ENCODE data around the gene ETDA. TPM values are rescaled to one million over a fixed set of nuclear protein-coding genes. Genes with fewer than 3 reads are reported as not detected.

The ETDA gene
- not detected in 2 replicates for total RNA-seq

DNA sequence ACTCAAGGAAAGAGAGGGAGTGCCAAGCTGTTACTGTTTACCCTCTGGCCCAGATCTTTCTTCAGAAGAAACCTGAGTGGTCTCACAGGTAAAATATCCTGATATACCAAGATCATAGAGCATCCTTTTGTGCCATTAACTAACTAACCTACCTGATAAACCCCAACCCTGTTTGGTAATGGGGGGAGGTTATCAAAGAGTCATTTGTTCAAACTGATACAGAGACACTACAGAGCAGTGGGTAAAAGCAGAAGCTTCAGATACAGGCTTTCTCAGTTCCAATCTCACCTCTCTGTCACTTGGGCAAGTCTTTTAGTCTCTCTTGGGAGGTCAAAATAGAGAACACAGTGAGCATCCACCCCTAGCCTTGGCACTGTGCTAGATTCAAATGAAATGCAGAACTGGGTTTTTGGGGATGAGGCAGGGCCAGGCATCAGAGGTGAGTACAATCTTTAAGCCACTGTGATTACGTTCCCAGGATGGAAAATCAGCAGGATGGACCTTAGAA, at the start of gene ETDA:
Gene ETDA, plus strand, starts transcription at position 51 of the 508 bp plus-strand sequence. CDS start 1,216 bp downstream, outside the sequence.

Other genes starting within 250 kb of the ETDA start
- gene RTL8B, start 229.5 kb upstream of the ETDA start, total RNA-seq, result 19.0 and 20.8 TPM in 2 replicates
- gene RTL8C, start 219.7 kb upstream of the ETDA start, total RNA-seq, result 173 and 180 TPM in 2 replicates
- gene RTL8A, start 199.9 kb upstream of the ETDA start, total RNA-seq, result 24.8 and 47.5 TPM in 2 replicates
- 1.2 and 1.4 TPM in 2 replicates for gene SMIM10L2B, start 153.3 kb upstream of the ETDA start, total RNA-seq
- gene ETDB, start 131.5 kb upstream of the ETDA start, total RNA-seq, result not detected in 2 replicates
- not detected in 2 replicates for gene CT55, start 80.7 kb upstream of the ETDA start, total RNA-seq
- gene ETDC, start 57.4 kb downstream of the ETDA start, total RNA-seq, result not detected in 2 replicates
- gene ZNF75D, start 92.0 kb downstream of the ETDA start, total RNA-seq, result 4.0 and 4.3 TPM in 2 replicates
- 2.3 and 4.8 TPM in 2 replicates for gene ZNF449, start 92.7 kb downstream of the ETDA start, total RNA-seq
- under 0.01 TPM in 1 of 2 replicates, not detected in the other for gene SMIM10L2A, start 169.9 kb downstream of the ETDA start, total RNA-seq